OCI-LY3 (cell line): ENCODE measurements around the gene CEP112.

Experiments used
- CTCF ChIP-seq: fragments of 200-600, 300-600 bp; sonication (generic); IDR thresholded peaks from 2 replicates; pipeline ENCODE4 v1.5.1; 2014; ENCODE audit warnings: antibody characterized with exemption, low read length, low read depth
- EZH2phosphoT487 ChIP-seq: fragments of 200-600 bp; shearing (Covaris generic); IDR thresholded peaks from 2 replicates; pipeline ENCODE4 v1.6.1; 2018; ENCODE audit warnings: antibody characterized with exemption, mixed run types, low read depth

- TF ChIP-seq CTCF (no peak), EZH2phosphoT487 (no peak)
These were observed 183.3 kb downstream of the CEP112 start for GRCh38 chr17:66008680-66009079.
